Daoy (cell line): ENCODE results near the gene DEFB123. TPM values are rescaled to one million over a fixed set of nuclear protein-coding genes. Genes with fewer than 3 reads are reported as not detected.

ENCODE experiments used
- DNase-seq: peaks from one replicate; pipeline ENCODE4 v3.0.0-alpha.2; 2015; ENCODE audit warnings: low read depth
- total RNA-seq: library from RNA; depleted of rRNA; stranded (reverse); fragments of >200 nt; shearing (Covaris generic); gene quantifications from 2 replicates; pipeline ENCODE4 v1.2.3, GENCODE V29; 2014; rRNA removed

The DEFB123 gene
- total RNA-seq, 1 experiment from 2014 or later: not detected

GRCh38 chr20:31473331-31474096 is 33.1 kb downstream of the DEFB123 start:
- no peak for DNase-seq

- DNase-seq: no peak
These were observed 33.6 kb downstream of the DEFB123 start for GRCh38 chr20:31474097-31474436.

- no peak for DNase-seq
These were observed 34.5 kb downstream of the DEFB123 start, which contains the start of the genes DEFB124 and REM1 for GRCh38 chr20:31474758-31475427. Gene DEFB124, minus strand, starts transcription at chr20:31475127. Its CDS starts 2,114 bp downstream, at chr20:31473013. Gene REM1, plus strand, starts transcription at chr20:31475288. Its CDS starts 1,158 bp downstream, at chr20:31476446.

GRCh38 chr20:31475472-31476293 is 35.3 kb downstream of the DEFB123 start:
- no peak for DNase-seq

GRCh38 chr20:31476294-31476585 is 35.8 kb downstream of the DEFB123 start:
- DNase-seq: no peak

GRCh38 chr20:31476643-31477215 is 36.3 kb downstream of the DEFB123 start:
- no peak for DNase-seq

- DNase-seq: no peak
These were observed 43.6 kb downstream of the DEFB123 start for GRCh38 chr20:31484001-31484400.

GRCh38 chr20:31485450-31486339 is 45.3 kb downstream of the DEFB123 start:
- DNase-seq: peak; percentile 45

- DNase-seq: no peak
These were observed 47.7 kb downstream of the DEFB123 start for GRCh38 chr20:31488115-31488514.

GRCh38 chr20:31489152-31489551 is 48.7 kb downstream of the DEFB123 start:
- DNase-seq: no peak

GRCh38 chr20:31490752-31491151 is 50.3 kb downstream of the DEFB123 start:
- no peak for DNase-seq

GRCh38 chr20:31494131-31494530 is 53.7 kb downstream of the DEFB123 start:
- DNase-seq: no peak

GRCh38 chr20:31496761-31497295 is 56.4 kb downstream of the DEFB123 start:
- no peak for DNase-seq

- DNase-seq: no peak
These were observed 57.6 kb downstream of the DEFB123 start for GRCh38 chr20:31497838-31498540.

Other genes starting within 250 kb of the DEFB123 start
- gene DEFB115, start 183.0 kb upstream of the DEFB123 start, total RNA-seq: not detected in 2 replicates
- gene DEFB116, start 132.0 kb upstream of the DEFB123 start, total RNA-seq: not detected in 2 replicates
- not detected in 2 replicates for gene DEFB118, start 72.0 kb upstream of the DEFB123 start, total RNA-seq
- not detected in 2 replicates for gene DEFB119, start 50.0 kb upstream of the DEFB123 start, total RNA-seq
- gene DEFB121, start 34.4 kb upstream of the DEFB123 start, total RNA-seq: not detected in 2 replicates
- not detected in 2 replicates for gene DEFB124, start 34.5 kb downstream of the DEFB123 start, total RNA-seq
- not detected in 2 replicates for gene REM1, start 34.7 kb downstream of the DEFB123 start, total RNA-seq
- 25.7 and 34.8 TPM in 2 replicates for gene HM13, start 73.8 kb downstream of the DEFB123 start, total RNA-seq
- 327 and 411 TPM in 2 replicates for gene ID1, start 164.7 kb downstream of the DEFB123 start, total RNA-seq
- not detected in 2 replicates for gene COX4I2, start 197.3 kb downstream of the DEFB123 start, total RNA-seq